NCI-H446 treated with DMSO at 0.1 percent for 48 hours (cell line): Measurements from ENCODE around the gene TBL2.
A peak's percentile ranks its signal among the peaks of the same experiment; 100 is the strongest.
"Not testable (repeated sequence)": the region's sequence is repeated elsewhere in the genome, so short reads cannot be mapped to it uniquely, and the experiment has no call there.

Experiments
- DNase-seq: peaks from one replicate; lab custom pipeline; 2025; lab: John Stamatoyannopoulos, UW

TBL2 gene

DNA sequence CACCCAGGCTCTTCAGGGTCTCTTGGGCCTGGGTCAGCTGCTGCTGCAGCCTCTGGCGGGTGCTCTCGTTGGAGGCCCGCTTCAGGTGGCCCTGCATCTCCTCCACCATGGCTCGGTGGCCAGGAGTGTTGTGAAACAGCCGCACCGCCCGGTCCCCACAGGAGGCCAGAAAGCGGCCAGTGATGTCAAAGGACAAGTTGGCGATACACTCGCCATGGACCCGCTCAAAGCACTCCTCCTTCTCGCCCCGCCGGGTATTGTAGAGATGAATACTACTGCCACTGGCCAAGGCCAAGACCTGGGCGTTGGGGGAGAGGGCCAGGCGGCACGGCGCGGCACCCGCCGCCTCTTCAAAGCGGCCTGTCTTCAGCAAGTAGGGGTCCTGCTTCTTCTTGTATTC lies 7.9 kb downstream of the TBL2 start:
- no peak for DNase-seq

DNA sequence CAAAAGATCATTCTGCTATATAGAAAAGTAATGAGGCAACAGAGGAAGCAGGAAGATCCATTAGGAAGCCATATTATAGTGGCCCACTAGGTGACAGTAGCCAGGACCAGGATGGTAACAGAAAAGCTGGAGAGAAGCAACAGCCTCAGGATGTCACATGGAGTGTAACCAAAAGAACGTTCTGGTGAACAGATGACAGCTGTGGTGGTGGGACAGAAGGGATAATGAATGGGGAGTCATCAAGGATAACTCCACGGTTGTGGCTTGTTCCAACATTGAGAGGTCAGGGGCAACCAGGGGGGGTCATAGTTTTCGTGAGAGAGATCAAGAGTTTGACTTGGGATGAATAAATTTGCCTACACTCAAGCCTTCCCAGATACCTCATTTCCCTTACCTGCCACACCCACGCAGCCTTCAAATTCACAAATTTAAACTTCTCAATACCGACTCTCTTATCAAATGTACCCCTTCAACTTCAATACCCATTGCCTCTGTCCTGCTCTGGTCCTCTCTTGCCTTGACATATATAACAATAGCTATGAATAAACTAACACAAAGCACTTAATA lies 9.3 kb downstream of the TBL2 start:
- DNase-seq, result no peak

DNA sequence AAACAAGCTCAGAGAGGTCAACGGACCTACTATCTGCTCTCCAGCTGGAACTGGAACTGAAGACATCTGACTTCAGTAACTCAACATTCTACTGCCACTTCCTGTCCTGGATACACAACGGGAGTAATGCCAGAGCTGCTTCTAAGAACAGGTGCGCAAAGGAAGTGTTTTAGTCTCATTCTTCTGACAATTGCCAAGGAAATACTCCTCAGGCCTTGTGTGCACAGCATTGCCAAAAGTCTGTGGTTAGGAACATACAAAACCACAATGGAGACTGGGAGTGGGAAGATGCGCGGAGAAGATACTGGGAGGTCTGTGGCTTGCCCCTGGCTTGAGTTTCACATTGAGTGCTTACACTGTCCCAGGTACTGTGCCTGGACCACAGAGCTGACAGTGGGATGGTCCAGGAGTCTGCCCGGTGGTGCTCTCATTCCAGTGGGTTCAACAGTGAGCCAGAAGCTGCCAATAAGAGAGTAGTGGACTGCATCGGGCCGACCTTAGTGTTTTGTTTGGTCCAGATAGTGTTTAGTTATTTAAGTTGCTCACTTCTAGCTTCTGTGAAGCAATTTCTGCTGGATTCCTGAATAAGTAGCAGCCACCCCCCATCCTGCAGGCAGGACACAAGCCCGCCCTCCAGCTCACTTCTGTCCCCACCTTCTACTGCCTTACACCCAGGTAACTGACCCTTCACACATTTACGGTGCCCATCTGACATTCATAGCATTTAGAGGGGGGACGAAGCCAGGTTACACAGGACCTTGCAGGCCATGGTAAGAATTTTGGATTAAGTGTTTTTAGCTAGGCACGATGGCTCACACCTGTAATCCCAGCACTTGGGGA lies 10.3 kb downstream of the TBL2 start:
- no peak for DNase-seq

DNA sequence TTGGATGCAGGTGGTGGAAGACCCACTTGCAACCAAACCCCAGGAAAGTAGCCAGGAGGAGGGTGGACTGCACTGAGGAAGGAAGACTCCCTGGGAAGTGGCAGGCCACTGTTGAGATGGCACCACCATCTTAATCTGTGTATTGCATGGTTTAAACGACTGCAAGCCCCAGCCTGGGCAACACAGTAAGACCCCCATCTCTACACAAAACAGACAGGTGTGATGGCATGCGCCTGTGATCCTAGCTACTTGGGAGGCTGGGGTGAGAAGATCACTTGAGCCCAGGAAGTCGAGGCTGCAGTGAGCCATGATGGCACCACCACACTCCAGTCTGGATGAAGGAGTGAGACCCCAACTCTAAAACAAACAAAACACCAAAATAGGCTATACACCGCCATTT lies 11.2 kb downstream of the TBL2 start:
- no peak for DNase-seq

DNA sequence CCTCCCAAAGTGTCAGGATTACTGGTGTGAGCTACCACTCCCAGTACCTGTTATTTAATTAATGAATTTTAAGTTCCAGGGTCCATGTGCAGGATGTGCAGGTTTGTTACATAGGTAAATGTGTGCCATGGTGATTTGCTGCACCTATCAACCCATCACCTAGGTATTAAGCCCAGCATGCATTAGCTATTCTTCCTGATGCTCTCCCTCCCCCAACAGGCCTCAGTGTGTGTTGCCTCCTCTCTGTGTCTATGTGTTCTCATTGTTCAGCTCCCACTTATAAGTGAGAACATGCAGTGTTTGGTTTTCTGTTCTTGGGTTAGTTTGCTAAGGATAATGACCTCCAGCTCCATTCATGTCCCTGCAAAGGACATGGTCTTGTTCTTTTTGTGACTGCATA lies 11.9 kb downstream of the TBL2 start:
- DNase-seq, result not testable (repeated sequence)

DNA sequence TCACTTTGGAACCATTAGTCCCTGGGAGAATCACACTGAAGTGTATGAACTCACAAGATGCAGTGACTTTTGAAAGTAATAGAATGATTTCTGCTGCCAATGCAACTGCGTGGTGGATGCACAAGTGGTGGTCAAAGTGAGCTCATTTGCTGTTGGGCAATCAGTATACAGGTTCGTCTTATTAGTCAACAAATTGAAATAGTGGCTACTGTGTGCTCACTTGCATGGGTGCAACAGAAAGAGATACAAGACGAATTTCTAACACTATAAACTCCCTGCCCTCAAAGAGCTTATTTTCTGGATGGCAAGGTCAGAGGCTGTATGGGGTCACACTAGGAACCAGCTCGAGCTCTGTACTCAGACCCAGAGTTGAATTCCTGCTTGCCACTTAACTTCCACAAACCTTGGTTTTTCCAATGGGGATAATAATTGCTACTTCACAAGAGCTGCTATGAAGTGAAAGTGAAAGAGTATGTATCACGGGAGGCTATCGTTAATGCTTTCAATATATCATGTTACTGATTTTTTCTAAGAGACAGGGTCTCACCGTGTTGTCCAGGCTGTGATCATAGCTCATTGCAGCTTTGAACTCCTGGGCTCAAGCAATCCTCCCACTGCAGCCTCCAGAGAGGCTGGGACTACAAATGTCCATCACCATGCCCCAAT lies 12.6 kb downstream of the TBL2 start:
- DNase-seq, result no peak

DNA sequence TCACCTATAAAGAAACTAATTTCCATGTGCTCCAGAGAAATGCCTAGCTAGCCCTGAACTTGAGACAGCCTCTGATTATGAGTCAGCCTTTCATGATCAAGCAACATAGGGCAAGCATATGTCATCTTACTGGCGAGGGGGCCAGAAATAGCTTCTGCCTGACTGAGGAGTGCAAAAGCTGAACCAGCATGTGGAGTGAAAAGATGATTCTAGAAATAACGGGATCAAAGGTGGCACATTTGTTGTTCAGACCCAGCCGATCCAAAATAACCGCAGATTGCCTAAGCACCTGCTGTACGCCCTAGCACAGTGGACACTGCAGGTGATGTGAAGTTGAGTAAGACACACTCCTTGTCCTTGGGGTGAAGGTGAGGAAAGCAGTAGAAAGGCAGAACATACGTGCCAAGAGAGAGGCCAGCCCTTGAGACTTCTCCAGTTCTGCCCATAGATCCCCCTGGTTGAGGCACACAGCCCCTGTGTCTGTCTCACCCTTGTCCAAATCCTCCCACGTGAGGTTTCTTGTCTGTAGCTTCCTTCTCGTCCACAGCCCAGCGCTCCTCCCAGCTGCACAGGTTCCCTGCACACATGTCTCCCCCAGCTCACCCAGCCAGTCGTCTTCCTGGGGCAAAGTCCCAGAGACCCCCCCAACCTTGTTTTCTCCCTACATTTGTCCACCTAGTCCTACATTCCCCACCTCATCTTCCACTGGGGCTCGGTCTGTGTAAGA lies 18.1 kb downstream of the TBL2 start:
- peak; percentile 18 for DNase-seq

DNA sequence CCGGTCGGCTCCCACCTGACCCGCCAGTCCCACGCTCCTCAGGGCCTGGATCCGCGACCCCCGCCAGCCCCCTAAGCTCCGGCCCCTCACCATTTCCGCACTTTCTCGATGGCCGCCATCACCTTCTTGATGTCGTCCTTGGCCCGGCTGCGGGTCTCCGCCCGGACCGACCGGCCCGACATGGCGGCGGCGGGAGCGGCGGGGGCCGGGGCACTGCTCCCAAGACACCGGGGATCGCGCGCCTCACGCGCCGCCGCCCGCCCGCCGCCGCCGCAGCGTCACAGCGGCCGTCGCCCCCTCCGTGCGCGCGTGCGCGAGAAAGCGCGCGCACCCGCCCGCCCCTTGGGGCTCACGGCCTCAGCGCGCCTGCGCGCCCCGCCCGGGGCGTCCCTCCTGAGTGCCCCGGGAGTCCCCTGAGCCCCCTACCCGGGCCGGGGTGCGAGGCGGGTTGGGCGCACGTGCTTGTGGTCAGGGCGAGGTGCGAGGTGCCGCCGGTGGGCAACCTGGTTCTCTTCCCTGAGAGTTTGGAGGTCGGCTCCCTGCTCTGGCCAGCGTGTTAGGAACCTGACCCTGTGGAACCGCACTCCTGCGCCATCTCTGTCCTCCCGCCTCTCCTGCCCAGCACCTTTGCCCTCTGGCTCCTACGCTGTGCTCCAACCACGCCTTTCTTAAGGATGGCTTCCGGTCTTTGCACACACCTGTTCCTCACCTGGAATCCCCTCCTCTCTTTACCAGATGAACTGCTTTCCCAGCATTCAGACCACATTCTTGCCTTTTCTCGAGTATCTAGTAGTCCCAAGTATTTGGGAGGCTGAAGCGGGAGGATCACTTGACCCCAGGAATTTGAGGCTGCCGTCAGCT lies 20.8 kb downstream of the TBL2 start, which contains the start of gene BCL7B:
Gene BCL7B, minus strand, starts transcription at position 294 of the 861 bp plus-strand sequence. Its CDS starts 112 bp downstream, at position 182.
- no peak for DNase-seq

DNA sequence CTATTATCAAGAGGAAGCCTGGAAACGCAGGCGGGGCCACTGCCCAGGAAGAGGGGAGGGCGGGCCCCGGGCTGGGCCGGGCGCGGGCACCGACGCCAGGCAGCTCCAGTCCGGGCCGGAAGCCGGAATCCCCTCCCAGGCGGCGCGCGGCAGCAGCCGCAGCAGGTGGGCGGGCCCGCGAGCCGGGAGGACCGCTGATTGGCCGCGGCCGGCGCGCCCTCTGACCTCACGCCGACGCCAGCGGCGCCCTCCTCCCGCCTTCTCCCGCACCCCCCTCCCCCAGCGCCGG lies 21.3 kb downstream of the TBL2 start:
- DNase-seq, result peak; percentile 69

DNA sequence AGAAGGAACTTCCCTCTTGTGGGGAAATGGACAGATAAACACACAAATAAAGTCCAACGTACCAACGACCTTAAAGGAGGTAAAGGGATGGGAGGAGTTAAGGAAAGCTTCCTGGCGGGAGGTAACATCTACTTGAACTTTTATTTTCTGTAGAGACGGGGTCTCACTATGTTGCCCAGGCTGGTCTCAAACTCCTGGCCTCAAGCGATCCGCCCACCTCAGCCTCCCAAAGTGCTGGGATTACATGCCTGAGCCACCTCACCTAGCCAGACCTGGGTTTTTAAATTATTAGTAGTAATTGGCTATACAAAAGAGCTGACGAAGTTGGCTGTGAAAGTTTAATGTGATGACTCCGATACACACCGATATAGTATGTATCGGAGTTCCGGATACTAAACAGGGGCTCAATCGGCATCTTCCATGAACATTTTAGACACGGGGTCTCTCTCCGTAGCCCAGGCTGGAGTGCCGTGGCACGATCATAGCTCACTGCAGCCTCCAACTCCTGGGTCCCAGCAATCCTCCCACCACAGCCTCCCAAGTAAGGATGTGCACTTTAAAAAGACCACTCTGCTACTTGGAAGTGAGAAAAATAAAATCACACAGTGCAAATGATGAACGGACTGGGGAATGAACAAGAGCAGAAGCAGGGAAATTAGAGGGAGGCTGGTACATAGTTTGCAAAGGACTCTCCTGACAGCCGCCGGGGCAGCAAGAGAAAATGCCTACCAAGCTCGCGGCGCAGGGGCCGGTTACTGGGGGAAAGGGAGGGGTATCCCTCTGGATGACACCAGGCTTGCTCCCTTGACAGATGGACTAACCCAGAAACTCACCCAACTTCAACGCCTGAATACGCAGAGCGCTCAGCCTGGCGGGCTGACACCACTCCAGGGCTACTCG lies 21.9 kb downstream of the TBL2 start:
- DNase-seq, result no peak

DNA sequence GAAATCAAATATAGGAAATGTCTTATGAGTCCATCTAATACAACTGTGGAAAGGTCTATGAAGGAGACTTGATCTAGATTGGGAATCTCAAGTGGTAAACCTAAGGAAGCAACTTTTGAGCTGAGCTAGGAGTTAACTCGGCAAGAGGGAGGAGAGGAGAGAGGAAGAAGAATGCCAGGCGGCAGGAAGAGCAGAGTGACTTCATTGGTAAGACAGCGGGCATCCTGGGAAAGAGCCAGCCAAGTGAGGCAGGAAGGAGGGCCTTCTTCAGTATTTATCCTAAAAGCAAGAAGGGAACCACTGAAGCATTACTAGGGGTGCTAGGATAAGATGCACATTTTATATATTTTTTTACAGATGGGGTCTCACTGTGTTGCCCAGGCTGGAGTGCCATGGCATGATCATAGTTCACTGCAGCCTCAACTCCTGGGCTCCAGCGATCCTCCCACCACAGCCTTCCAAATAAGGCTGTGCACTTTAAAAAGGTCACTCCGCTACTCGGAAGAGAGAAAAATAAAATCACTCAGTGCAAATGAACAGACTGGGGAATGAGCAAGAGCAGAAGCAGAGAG lies 22.9 kb downstream of the TBL2 start:
- DNase-seq, result no peak

DNA sequence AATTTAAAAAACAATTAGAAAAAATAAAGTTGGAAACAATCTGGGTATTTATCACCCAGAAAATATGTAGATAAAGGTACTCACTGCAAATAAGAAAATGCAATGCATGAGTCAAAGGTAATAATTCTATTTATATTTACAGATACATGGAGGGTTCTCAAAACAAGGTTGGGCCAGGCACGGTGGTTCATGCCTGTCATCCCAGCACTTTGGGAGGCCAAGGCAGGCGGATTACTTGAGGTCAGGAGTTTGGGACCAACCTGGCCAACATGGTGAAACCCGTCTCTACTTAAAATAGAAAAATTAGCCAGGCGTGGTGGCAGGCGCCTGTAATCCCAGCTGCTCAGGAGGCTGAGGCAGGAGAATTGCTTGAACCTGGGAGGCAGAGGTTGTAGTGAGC lies 28.3 kb downstream of the TBL2 start:
- not testable (repeated sequence) for DNase-seq

DNA sequence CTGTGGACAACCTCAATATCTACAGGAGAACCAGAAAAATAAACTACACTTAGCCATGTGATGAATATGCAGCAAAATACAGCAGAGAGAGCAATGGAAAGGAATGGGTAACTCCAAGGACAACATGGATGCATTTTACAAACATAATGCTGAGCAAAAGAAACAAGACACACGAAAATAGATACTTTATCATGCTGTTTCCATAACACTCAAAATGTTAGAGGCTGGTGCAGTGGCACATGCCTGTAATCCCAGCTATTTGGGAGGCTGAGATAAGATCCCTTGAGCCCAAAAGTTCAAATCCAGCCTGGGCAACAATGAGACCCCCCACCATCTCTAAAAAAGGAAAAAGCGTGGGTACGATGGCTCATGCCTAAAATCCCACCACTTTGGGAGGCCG lies 29.2 kb downstream of the TBL2 start:
- no peak for DNase-seq

DNA sequence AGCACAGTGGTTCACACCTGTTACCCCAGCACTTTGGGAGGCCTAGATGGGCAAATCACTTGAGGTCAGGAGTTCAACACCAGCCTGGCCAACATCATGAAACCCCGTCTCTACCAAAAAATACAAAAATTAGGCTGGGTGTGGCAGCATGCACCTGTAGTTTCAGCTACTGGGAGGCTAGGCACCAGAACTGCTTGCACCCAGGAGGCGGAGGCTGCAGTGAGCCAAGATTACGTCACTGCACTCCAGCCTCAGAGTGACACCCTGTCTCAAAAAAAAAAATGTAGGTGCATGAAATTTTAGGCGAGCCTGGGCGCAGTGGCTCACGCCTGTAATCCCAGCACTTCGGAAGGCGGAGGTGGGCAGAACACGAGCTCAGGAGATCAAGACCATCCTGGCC lies 30.5 kb downstream of the TBL2 start:
- DNase-seq, result no peak

DNA sequence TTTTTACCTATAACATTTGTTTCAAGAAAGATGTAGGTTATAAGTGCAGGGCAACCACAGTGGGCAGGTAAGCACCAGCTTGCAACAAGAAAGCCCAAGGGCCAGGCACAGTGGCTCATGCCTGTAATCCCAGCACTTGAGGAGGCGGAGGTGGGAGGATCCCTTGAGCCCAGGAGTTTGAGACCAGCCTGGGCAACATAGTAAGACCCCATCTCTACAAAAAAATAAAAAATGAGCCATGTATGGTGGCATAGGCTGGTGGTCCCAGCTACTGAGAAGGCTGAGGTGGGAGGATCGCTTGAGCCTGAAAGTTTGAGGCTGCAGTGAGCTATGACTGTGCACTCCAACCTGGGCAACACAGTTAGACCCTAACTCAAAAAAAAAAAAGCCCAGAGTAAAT lies 33.7 kb downstream of the TBL2 start:
- no peak for DNase-seq

DNA sequence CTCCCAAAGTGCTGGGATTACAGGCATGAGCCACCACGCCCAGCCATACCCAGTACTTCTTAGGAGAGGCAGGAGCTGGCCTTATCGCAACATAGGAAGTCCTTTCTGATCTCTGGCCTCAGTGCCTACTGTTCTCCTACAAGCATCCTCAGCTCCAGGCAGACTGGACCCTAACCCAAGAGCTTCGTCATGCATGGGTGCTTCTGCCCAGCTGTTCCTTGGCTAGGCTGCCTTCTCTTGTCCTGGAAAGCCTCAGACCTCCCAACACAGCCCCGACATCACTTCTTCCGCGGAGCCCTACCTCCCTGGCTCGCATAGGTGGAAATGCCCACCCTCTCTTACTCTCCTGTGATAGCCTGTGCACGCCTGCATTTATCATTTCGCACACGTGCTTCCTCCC lies 36.7 kb downstream of the TBL2 start:
- no peak for DNase-seq

DNA sequence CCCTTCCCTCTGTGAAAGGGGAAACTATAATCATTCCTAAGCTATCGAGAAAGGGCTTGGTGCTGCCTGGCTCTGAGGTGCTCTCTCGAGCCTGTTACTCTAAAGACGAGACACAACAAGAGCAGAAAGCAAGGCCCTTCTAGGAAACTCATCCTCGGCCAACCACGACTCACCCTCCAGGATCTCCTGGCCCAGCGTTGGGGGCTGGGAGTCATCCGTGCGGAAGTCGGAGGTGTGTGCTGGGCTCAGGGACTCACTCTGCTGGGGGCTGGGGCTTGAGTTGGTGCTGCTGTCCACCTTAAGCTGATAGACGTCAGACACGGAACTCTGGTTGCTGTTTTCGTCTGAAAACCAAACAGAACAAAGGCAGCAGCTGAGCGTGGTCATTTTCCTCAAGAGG lies 38.7 kb downstream of the TBL2 start:
- DNase-seq, result no peak

DNA sequence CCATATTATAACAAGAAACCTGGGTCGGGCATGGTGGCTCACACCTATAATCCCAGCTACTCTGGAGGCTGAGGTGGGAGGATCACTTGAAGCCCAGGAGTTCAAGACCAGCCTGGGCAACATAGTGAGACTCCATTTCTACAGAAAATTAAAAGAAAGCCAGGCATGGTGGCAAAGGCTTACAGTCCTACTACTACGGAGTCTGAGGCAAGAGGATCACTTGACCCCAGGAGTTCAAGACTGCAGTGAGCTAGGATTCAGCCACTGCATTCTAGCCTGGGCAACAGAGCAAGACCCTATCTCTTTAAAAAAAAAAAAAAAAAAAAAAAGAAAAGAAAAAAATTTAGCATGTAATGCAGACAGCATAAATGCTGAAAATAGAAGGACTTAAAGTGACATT lies 39.9 kb downstream of the TBL2 start:
- DNase-seq, result not testable (repeated sequence)

DNA sequence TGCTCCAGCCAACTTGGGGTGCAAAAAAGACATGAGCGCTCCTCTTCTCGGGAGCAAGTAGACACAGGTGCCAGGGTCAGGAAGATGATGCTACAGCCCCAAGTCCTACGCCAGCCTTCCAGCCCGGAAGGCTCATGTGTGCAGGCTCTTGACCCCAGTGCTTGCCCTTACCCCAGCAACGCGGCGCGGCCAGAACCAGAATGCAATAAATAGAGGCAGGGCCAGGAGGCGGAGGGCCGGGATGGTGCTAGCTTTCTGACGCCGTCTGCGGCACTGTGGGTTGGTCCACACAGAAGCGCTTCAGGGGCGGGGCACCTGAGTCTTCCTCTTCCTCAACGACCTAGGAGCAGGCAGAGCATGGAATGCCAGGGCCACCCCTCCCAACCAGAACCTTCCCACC lies 41.3 kb downstream of the TBL2 start:
- DNase-seq, result no peak

DNA sequence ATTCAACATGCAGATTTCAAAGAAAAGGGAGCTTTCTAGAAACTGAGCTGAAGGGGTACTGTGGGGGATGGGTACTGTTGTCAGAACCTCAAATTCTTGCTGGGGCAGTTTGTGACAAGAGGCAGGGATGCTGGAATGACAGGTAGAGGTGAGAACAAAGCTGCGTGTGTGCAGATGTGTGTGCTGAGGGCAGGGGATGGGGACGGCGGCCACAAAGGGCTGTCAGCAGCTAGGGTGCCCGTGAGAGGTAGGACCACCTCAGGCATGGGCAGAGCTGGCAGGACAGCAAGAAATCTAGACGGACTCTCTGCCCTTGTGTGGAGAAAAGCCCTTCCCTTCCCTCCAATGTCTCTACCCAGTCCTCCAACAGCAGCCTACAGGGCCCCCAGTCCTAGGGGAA lies 41.9 kb downstream of the TBL2 start:
- DNase-seq, result no peak
